ENCODE measurements around the gene TMEM132E.

The TMEM132E gene

DNA sequence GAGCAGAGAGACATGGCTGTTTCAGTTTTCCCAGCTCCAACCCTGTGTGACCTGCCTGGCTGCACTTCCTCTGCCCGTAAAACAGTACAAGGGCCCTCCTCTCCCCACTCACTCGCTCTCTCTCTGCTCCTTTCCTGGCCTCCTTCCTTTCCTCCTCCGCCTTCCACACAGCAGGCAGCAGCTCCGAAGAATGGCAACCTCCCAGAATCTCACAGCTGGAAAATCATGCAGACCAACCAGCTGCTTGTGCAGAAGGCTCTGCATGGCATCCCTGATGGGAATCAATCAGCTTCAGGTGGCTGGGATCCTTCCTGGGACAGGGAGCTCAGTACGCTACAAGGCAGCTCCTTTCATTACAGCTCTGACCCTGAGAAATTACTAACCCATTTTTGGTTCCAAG, 27.4 kb downstream of the TMEM132E start:
- DNase-seq: no peak

GRCh38 chr17:34607917-34608316, 28.5 kb downstream of the TMEM132E start:
- no peak for DNase-seq

- no peak for DNase-seq
These were observed 29.8 kb downstream of the TMEM132E start for GRCh38 chr17:34609210-34609609.

DNA sequence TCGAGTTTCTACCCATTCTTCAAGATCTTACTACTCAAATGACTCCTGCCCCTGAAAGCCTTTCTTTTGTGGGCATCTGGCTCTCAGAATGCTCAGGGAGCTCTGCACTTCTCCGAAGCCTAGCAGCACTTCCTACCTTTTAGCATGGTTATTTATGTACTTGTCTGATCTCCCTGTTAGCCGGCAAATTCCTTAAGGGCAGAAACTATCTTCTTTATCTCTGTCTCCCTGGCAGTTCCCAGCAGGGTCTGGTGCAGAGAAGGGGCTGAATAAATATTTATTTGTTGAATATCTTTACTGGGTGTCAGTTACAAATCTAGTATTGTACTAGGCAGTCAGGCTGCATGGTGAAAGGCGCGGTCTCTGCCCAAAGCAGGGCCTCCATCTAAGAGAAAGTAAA, 30.7 kb downstream of the TMEM132E start:
- DNase-seq: no peak

DNA sequence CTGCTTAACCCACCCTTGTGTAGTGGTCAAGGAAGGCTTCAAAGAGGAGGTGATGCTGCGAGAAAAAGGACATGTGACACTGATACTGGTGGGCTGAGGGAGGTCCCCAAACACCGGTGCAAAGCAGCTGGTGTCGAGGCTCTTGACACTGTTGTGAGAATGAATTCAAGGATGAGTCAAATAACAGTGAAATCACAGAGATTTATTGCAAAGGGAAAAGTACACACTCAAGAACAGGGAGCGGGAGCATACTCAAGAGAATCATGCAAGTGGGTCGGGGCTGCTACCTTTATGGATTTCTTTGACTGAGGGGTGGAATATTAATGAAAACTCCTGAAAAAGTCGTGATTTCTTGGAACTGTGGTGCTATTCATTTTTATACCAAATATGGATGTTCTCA, 31.1 kb downstream of the TMEM132E start:
- DNase-seq: no peak

GRCh38 chr17:34613064-34614019, 34.0 kb downstream of the TMEM132E start:
- DNase-seq: no peak

DNA sequence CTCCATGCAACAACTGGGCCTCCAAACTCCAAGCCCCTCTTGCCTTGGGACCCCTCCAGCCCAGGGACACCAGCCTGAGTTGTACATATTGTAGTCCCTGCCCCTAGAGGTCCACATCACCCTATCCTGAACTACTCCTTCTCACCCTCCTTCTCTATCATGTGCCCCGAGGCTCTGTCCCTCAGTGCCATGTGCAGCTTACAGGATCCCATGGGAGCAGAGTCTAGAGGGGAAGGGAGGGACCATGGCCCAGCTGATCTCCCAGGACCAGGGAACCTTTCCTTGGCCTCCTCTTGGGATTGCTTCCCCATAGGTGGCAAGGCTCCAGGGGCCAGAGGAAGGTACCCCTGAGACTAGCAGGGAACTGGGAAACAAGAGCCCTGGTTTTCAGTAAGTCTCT, 35.3 kb downstream of the TMEM132E start:
- DNase-seq: no peak

DNA sequence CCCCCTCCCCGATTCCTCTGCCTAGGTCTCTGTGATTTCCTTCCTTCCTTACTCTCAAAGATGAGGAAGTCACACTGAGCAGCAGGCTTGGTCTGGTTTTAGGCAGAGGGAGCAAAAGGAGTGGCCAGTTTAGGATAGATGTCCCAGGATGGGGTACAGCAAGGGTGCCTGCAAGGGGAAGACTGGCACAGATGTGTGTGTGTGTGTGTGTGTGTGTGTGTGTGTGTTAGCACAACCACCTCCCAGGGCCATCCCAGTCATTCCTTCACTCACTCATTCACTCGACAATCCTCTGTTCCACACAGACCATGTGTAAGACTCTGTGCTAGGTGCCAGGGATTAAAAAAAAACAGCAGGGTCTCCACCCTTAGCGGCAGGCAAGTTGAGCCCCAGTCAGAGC, 35.9 kb downstream of the TMEM132E start:
- DNase-seq: no peak

DNA sequence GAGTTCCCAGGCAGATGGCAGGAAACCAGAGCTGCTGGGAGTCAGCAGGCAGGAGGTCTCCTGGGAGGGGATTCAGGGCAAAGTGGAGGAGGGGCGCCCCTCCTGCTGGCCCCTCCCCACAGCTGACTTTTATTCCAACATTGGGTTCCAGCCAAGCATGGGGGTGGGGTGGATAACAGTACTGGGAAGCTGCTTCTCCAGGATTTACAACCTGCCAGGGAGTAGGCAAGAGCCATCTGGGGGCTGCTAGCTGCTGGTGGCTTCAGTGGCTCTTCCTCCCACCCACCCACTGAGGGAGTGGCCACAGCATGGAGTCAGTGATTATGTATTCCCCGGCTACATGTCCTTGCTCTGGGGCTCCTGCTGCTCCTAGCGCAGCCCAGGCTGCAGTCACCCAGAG, 36.8 kb downstream of the TMEM132E start:
- DNase-seq: no peak

- DNase-seq: no peak
These were observed 38.0 kb downstream of the TMEM132E start for GRCh38 chr17:34617398-34617797.

DNA sequence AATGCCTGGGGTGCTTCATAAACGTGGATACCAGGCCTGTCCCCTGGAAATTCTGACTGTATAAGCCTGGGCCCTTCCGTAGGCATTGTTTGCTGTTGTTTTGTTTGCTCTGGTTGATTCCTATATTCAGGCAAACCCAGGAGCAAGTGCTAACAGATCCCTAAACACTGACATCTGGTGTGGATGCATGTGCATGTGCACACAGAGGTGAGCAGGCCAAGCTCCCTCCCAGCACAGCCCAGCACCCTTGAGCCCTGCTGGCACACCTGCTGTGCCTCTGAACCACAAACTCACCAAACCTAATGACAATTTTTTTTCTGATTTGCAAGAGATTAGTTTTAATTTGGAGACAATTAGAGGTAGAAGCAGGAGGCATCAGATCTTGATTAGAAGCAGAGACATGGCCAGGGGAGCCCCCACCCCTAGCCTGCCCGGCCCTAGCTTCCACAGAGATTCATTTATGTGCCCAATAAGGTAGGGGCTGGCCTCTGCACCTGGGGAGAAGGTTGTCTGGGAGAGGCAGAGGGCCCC, 40.4 kb downstream of the TMEM132E start:
- no peak for DNase-seq

GRCh38 chr17:34620458-34620857, 41.1 kb downstream of the TMEM132E start:
- no peak for DNase-seq

DNA sequence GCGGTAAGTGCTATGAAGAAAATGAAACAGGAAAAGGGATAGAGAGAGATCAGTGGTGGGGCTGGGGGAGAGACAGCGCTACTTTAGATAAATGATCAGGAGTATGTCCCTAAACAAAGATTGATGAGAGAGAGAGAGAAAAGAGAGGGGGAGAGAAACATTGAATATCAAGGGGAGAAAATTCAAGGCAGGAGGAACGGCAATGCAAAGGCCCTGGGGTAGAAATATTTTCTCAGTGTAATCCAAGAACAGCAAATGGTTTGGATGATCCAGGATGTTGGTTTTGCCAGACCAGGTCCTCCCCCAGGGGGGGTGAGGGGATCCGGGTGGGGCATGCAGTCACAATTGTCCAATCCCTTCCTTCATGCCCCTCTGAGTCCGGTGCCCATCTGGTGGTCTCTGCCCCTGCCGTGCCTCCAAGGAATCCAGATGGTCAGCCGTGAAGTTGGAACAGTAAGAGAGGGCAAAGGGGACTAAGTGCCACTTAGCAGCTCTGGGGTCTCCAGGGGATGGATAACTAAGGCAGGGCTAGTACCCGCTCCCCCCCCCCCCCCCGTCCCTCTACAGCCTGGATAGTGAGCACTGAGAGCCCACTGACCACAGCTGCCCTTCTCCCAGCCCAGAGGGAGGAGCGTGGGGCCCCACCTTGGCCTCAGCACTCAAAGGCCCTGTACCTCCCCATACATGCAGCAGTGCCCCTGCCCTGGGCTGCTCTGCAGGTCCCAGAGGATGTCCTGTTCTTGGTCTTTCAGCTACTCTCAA, 43.7 kb downstream of the TMEM132E start:
- no peak for DNase-seq

DNA sequence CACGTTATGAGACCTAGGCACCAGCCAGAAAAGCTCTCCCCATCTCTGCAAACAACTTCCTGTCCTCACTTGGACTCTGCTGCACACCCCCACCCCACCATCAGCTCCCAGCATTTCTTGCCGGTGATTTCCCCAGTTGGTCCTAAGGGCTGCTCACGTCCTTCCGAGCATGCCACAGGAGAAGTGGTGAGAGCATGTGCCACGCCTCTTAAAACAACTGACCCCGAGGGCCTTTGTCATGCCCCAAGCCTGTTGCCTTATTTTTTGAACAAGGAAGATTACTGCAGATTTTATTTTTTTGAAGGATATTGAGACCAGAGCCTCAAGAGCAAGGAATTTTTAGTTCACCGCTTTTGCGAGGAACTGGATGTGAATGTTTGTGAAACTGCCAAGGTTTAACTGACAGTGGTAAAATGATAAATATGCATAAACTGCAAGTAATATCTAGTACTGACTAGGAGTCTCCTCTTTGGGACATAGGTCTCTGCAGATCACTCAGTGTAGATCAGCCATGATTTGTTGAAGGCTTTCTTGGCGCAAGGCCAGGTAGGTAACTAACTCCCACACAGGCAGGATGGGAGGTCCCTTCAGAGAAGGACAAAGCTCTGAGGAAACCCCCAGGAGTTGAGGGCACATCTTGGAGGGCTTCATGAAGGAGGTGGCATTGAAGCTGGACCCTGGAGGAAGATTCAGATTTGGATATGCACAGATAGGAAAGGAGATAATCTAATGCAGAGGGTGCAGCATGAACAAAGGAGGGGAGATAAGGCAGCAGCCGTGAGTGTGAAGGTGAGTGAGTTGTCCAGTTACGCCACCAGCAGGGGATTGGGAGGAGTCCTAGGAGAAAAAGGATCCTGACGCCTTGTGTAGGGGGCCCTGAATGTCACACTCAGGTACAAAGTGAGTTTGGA, 44.7 kb downstream of the TMEM132E start:
- DNase-seq: no peak

DNA sequence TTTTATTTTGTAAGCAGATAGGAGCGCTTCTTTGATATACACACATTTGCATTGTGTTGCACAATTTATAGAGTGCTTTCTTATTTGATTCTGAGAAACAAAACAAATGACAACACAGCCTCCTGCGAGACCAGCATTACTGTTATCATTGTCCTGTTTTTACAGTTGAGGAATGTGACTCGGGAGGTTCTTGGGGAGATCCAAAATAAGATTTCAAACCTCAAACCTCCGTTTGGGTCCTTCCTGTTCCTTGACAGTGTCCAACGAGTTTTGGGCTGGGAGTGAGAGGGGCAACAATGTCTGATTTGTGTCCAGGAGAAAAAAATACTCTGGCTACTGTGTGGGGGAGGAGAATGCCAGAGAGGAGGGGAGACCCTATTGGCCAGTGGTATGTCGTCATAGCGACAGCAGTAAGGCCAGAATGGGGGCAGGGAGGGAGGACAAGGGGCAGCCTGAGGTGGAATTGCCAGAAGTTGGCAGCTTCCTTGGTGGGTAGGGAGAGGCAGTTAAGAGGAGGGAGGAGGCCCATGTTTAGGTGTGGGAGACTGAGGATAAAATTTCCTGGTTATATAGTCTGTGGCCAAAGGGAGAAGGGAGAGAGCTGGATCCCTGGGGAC, 45.5 kb downstream of the TMEM132E start:
- DNase-seq: no peak

DNA sequence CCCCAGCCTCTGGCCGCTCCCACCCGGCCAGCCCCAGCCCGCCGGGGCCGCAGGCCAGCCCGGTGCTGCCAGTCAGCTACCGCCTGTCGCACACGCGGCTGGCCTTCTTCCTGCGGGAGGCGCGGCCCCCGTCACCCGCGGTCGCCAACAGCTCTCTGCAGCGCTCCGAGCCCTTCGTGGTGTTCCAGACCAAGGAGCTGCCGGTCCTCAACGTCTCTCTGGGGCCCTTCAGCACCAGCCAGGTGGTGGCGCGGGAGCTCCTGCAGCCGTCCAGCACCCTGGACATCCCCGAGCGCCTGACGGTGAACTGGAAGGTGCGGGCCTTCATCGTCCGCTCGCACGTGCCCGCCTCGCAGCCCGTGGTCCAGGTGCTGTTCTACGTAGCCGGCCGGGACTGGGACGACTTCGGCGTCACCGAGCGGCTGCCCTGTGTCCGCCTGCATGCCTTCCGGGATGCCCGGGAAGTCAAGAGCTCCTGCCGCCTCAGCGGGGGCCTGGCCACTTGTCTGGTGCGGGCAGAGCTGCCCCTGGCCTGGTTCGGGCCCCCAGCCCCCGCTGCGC, 46.8 kb downstream of the TMEM132E start:
- no peak for DNase-seq

GRCh38 chr17:34628879-34629278, 49.5 kb downstream of the TMEM132E start:
- DNase-seq: no peak

DNA sequence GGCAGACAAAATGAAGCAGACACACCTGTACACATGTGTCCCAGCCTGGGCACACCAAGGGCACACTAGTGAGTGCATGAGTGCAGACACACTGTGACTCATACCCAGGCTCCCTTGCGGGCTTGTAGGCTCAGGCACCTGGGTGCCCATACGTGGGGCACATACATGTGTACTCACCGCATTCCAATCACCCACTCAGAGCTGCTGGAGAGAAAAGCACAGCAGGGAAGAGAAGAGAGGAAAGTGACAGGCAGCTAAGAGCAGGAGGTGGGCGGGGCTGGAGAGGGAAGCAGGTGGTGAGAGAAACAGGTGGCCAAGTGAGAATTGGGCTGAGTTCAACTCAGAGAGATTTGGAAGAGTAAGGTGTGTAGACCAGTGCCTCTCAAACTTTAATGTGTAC, 54.0 kb downstream of the TMEM132E start:
- DNase-seq: no peak

DNA sequence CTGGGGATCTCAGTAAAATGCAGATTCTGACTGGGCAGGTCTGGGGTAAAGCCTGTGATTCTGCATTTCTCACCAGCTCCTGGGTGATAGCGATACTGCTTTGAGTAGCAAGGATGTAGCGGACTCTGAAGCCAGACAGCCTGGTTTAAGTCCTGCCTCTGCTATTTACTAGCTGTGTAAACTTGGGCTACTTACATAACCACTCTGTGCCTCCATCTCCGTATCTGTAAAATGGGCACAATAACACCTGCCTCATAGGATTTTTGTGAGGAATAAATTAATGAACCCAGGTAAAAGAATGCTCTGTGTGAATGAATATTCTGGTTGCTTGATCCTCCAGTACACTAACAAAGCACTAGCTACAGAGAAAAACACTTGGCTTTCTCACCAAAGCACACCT, 54.4 kb downstream of the TMEM132E start:
- no peak for DNase-seq

- DNase-seq: no peak
These were observed 55.3 kb downstream of the TMEM132E start for GRCh38 chr17:34634551-34635160.

GRCh38 chr17:34635876-34636275, 56.5 kb downstream of the TMEM132E start:
- DNase-seq: no peak
